GM18502 (cell line): Measurements from ENCODE around the gene ITGBL1.

Experiments used
- ATAC-seq: cut with Tn5 transposase; IDR thresholded peaks from one replicate; pipeline ENCODE4 v1.9.1; 2021; ENCODE audit warnings: mild to moderate bottlenecking; ENCODE audit not compliant: unreplicated experiment, poor library complexity

ITGBL1 gene

DNA sequence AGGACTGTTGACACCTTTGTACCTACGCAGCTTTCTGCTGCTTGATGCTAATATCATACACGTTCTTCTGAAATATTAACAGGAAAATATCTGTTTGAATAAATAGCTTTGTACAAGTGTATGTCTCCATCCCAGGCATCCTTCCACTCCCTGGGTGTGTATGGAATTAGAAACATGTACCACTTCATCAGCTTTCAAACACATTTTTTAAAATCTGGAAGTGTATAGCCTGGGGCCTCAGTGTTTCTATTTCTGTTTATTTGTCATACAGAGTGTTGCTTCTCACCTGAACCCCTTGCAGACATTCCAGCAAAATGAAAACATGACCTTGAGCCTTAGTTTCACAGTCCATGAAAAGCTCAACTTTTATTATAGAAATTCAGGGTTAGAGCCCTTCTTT is 168.6 kb downstream of the ITGBL1 start:
- no peak for ATAC-seq

DNA sequence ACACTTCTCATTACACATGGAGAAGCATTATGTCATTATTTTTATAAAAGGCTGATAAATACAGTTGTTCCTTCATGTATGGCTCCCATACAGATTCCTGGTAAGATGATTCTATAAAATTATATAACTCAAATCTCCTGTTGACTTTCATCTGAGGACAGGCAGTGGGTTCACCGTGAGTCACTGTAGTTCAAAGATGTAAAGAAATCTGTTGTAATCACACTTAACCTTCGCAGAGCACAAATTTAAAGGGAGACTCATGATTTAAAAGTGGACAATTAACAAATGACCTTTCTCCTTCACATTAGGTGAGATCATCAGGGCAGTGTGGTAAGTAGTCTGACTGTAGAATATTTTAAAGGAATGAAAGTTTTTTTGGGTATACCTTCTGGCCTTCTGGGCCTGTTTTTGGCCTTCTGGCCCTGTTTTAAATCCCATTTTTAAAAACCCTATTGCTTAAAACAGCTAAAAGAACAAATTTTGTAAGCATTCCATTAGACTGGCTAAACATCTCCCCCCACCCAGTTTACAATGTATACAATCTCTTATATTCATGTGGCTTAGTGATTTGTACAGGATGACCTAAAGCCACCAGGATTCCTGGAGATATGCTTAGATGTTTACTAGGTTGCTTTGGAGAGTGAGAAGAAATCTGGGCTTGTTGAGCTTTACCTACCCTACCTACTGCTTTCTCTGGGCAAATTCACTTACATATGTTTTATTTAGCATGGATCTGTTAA is 171.2 kb downstream of the ITGBL1 start:
- no peak for ATAC-seq

DNA sequence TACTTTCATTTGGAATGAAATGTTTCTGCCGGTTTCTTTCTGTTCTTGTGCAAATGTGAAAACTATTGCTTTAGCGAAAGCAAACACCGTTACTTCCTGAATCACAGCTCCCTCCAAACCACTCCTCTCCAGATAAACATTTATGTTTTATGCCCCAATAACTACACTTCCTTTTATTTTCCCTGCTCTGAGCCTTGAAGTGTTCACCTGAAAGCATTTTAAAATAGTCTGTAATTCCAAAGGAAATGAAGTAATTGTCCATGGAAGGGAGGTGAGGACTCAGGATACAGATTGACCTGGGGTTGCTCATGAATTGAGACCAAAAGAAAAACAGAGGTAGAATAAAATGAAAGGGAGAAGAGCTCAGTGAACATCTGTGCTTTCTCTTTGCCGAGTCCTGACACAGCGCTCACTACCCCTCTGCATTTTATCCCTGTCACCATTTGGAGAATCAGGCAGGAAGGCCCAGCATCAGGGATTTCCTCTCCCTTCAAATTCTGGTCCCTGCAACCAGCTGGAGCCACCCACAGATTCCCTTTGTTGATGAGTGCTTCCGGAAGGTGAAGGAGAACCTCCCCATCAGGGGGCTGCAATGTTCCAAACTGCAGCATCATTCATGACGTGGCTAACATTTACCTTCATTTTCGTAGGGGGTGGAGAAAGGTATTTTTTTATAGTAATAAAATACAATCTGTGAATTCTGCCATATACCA is 171.9 kb downstream of the ITGBL1 start:
- ATAC-seq = peak; percentile 20

DNA sequence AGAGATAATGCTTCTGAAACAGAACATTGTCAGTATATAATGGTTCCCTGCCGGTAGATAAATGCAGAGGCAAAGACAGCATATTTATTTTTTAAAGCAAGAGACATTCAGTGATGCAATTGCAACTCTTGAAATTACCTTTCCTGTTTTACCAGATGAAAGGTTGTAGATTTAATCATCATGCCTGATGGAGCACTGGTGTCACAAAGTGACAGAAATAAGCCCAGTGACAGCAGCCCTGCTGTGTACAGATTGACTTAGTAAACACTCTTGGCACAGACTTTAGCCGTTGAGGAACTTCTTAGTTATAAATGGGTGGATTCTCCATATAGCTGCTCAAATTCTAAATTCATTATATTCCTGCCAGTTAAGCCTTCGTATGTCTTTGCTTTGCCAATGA is 172.5 kb downstream of the ITGBL1 start:
- ATAC-seq = no peak

DNA sequence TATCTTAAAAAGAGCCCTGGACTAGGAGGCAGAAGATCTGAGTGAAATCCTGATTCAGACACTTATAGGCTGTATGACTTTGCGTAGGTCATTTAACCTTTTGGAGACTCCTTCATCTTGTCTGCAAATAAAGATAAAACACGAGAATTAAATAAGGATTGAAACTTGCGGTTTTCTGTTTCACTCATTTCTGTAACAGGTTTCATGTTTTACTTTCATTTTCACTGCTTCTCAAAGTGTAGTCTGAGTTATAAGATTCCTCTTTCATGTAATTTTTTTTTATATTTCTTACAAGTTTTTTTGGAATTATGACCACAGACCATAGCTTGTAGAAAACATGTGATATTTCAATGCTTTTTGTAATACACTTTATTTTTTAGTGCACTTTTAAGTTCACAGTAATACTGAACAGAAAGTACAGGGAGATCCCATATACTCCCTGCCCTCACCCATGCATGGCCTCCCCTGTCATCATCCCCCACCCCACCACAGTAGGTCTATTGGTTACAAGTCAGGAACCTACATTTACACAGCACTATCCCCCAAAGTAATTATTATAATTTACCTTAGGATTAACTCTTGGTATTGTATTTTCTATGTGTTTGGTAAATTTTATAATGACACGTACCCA is 174.6 kb downstream of the ITGBL1 start:
- ATAC-seq = peak; percentile 85

DNA sequence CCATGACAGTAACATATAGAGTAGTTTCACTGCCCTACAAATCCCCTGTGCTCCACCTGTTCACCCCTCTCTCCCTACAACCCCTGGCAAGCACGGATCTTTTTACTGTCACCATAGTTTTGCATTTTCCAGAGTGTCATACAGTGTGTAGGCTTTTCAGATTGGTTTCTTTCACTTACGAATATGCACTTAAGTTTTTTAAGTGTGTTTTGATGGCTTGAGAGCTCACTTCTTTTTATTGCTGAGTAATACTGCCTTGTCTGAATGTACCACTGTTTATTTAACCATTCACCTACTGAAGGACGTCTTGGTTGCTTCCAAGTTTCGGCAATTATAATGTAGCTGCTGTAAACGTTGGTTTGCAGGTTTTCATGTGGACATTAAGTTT is 175.1 kb downstream of the ITGBL1 start:
- peak; percentile 59 for ATAC-seq

DNA sequence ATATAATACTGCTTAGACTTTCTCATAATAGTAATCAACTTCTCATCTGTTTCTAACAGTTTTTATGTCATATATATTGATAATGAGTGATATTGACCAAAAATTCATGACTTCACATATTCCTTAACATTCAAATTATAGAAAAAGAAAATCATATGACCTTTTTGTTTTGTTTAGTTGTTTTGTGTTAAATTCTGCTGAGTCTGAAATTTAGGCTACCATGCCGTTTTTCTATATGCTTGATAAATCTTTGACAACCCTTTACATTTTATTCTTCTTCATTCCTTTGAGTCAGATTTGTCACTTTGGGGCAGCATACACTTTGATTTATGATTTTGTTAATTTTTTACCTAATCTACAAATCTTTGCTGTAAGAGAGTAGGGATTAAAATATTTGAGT is 176.4 kb downstream of the ITGBL1 start:
- no peak for ATAC-seq

DNA sequence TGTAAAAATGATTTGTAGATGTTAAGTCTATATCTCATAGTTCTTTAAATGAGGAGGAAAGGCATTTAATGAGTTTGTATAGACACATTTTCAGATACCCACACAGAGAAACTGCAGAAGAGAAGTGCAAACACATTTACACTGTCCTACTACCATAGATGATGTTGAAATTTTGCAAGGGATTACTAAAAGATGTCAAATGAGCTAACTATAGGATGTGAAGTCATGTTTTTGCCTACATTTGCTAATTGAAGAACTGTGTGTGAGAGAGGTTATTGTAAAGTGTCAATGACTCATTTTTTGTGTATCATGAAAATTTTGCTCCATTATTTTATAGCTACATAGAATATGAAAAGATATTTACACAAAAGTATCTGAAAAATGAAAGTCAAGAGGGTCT is 178.9 kb downstream of the ITGBL1 start:
- ATAC-seq = no peak

DNA sequence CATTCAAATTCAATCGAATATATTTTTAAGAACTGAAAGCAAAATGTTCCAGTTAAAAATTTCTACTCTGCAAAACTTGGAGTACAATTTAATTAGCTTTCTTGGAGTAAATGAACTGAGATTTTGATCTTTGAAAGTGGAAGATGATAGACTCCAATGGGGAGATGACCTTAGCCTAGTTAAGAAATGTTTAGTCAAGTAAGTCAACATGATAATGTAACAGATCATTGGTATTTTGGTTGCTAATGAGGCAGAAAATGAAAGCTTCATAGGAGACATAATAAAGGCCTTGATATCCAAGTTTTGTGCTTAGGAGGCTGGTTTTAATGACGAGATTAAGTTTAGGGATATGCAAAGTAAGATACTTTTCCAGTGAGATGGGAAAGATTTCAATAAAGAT is 181.7 kb downstream of the ITGBL1 start:
- no peak for ATAC-seq

DNA sequence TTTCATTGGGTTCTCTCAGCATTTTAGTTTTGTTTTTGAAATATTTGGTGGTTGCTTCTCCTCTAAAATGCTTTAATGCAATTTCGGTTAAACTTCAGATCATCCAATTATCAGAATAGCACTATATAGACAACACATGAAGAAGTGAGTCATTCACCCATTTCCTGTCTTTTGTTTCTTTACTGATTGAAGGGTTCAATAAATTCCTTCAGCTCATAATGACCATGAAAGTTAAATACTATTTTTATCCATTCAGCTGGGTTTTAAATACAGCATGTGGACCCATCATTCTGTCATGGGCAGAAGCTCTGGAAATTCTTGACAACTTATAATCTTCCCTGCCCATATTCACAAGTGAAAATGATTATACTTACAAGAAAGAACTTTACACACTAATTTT is 187.2 kb downstream of the ITGBL1 start:
- ATAC-seq = no peak

DNA sequence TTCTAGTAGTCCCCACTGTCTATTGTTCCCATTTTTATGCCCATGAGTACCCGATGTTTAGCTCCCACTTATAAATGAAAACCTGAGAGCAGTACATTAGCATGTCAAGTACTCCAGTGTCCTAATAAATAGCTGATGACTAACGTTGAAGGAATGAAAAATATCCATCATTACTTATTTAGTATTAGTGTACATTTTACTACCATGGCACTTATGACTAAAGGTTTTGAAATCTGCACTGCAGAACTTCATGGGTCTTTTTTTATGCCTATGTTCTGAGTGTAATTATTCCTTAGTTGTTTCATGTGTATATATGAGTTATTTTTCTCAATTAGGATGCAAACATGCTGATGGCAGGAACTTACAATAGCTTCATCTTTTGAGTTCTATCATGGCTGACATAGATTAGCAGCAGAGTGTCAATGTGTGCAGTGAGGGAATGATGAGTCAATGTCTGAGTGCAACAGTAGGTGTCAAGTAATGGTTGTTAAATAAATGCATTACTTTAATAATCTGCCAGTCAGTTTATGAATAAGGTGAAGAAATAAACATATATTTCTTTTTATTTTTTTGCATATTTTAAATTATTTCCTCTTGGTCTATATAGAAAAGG is 188.4 kb downstream of the ITGBL1 start:
- no peak for ATAC-seq

DNA sequence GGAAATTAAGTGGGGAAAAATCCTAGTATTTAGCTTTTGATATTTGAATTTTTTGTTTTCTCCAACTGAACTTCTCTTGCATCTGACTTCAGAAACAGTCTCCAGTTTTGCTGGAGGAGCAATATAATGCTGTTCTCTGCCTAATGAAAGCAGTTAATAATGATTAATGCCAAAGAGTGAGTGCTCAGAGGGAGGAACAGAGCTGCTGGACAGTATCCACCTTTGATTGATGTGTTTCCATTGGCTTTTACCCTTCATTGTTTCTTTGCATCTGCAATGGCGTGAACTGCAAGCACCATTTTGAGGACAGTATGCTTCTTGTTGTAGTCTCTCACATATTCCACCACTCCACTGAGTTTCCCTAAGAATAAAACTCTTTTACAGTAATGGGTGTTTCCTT is 193.4 kb downstream of the ITGBL1 start:
- no peak for ATAC-seq

DNA sequence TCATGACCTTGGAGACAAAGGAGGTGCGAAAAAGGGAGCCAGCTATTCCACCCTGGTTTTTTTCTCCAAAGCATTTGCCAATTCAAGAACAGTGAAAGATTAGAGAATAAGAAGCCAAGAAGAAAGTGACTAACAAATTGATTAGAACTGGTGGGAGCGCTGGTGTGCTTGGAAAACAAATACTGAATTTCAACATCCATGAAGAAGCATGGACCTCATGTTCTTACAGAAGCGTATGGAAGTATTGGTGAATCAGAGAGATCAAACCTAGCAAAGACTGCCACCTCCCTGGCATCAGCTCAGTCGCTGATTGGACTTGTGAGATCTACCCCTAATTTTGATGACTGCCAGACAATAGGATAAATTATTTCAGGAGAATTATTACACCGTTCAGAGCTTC is 195.3 kb downstream of the ITGBL1 start:
- no peak for ATAC-seq

DNA sequence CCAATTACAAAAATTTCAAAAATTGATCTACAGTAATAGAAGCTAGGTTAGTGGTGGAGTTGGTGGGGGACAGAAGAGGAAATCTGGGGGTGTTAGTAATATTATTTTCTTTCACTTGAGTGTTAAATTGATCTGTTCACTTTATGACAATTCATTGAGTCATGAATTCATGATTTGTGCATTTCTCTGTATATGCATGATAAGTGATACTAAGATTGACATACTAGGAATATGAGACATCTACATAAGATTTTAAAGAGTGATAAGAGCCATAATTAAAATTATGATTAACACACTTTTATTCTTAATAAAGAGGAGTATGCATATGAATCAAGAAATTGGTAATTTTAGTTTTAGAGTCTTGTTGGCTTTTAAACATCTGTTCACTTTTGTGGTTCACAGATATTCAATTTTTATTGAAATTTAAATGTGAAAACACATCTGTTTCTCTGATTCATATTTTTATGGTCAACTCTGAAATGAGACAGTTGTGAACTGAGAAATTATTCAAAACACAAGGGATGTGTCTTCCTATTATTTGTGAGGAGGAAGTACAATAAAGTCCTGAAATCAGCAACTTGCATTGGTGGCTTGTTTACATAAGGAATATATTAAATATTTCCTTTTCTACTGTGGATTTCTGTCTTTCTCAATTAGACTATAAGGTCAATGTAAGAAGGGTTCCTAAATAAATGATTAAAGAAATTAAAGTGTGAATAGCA is 196.5 kb downstream of the ITGBL1 start:
- no peak for ATAC-seq

DNA sequence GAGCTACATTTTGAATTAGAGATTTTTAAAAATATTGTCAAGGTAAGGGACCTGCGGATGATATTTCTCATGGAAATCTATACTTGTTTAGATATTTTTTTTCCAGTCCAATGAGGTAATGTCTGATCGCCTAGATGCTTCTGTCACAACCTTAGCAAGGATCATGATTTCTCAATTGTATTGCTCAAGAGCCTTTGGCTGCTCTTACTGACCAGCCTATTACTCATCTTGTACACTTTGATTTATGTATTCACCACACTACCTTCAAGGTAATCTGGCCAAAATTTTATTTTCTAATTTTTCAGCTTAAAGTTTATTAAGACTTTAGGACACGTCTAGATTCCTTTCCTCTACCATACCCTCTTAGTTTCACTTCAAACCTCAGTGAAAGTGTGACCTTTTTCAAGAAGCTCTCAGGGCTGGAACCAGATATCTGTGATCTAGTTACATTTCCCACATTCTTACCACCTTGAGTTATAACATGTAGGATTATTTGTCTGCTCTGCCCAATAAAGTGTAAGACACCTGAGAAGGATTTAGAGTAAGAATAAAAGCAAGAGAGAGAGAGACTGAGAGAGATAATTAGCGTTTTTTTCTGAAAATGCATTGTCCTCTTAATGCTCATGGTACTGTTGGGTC is 197.1 kb downstream of the ITGBL1 start:
- ATAC-seq = no peak

DNA sequence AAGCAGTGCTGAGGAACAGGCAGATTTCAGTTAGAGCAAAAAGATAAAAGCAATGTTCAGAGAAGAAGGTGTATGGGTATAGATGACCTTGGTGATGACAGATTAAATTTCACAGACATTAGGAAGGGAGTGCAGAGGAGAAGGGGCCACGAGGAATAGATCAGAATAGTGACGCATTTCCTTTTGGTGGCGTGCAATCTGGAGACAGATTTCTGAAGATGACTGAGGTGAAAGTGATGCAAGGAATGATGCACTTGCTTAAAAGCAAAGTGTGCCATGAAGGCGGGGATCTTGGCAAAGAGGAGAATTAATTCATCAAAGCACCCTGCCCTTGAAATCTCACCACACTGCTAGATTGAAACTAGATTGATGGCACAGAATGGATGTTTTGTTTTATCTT is 202.4 kb downstream of the ITGBL1 start:
- peak; percentile 5 for ATAC-seq

DNA sequence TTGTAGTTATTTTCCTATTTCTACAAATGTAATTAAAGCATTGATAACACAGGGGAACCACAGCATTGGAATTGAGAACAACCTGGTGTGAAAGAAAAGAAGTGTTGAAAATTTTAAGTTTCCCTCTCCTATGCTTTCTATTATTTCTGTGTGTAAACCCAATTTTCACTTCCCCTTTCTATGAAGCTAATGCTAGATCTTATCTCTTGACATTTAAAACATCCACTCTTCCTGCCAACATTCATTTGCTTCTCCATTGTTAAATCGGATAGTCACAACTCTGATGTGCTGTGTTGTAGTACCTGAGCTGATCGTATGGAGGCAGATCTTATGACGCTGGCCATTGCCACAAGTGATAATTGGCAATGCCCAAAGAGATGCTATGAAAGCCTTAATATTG is 203.0 kb downstream of the ITGBL1 start:
- ATAC-seq = peak; percentile 93

DNA sequence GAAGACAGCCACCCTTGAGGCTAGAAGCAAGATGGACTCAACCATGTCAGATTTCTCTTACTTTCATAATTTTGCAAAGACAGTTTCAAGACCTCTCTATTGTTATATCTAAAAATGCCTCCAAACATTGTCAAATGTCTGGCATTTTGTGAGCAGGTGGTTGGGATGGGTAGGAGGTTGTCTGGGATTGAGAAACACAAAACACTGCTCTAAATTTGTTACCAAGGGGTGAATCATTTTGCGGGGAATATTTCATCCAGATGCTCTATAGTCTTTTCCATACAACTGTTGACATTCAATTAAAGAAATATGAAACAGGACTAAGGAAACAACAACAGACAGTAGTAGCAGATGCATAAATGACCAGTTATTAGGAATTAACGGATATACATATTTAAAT is 208.2 kb downstream of the ITGBL1 start:
- no peak for ATAC-seq

DNA sequence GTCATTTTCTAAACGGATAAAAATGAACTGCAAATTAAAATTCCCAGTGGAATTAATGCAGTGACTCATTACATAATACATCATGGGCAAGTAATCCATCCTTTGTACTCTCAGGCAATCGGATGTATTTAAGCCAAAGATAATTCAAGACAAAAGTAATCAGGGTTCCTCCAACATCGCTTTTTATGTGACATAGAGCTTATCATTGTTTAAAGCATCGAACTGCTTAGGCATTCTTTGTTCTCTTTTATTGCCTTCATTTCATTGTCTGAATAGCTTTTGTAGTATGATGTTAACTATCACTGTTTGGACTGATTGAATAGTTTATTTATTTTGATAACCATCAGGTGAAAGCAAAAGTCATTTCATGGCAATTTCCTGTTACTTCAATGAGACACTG is 209.4 kb downstream of the ITGBL1 start:
- no peak for ATAC-seq
